GM18505 (cell line): ENCODE data around the gene GRK5.
"Not testable (repeated sequence)": the region's sequence is repeated elsewhere in the genome, so short reads cannot be mapped to it uniquely, and the experiment has no call there.

ENCODE experiments used
- ATAC-seq: cut with Tn5 transposase; IDR thresholded peaks from one replicate; pipeline ENCODE4 v1.9.1; 2021; ENCODE audit not compliant: unreplicated experiment
- POLR2A ChIP-seq: IDR thresholded peaks from 4 replicates; pipeline ENCODE4 v1.6.1; 2011; ENCODE audit warnings: borderline replicate concordance; ENCODE audit not compliant: insufficient read depth, insufficient read length; ENCODE audit errors: extremely low read depth

GRK5 gene

GRCh38 chr10:119274519-119275045 is 67.2 kb downstream of the GRK5 start:
- no peak for TF ChIP-seq POLR2A
- ATAC-seq = no peak

DNA sequence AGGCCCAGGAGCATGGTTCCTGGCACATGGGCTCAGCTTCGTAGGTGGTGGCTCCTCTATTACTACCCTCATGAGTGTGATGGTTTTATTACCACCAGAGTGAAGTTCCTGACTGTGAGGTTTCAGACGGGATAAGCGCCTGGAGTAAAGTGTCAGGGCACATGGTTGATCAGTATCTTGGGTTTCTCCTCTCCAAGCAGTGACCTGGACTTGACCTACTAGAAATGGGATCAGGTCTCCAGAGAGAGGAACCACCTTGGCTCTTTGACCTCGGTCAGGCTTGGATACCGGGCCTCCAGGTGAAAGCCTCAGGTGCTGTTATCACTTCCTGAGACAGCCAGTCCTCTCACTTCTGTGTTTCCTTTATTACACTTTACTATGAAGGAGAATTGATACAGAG is 67.7 kb downstream of the GRK5 start:
- ATAC-seq = no peak
- no peak for TF ChIP-seq POLR2A

DNA sequence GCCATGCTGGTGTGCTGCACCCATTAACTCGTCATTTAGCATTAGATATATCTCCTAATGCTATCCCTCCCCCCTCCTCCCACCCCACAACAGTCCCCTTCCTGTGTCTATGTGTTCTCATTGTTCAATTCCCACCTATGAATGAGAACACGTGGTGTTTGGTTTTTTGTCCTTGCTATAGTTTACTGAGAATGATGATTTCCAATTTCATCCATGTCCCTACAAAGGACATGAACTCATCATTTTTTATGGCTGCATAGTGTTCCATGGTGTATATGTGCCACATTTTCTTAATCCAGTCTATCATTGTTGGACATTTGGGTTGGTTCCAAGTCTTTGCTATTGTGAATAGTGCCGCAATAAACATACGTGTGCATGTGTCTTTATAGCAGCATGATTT is 68.8 kb downstream of the GRK5 start:
- ATAC-seq = not testable (repeated sequence)

DNA sequence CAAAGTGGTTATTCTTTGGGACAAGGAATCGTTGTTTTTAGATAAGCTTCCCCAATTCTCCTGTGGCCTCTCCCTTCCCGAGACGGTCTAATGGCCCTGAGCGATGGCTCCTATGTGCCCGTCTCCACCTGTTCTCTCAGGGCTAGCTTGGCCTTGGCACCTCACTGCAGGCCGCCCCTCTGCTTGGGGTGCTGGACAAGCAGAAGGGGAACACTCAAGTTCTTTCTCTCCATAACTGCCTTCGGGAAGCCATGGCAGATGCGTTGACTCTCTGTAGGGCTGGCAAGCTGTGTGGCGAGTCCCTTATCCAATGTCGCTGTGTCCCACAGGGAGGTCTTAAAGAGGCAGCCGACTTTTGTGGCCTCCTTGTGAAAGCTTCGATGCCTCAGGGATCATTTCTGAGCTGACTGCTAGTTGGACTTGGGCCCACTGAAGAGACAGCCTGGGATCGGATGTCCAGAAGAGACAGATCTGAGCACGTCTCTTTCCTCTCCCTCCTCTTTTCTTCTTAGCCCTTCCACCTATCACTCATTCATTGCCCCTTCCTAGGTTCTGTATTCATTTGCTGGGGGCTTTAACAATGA is 70.8 kb downstream of the GRK5 start:
- TF ChIP-seq POLR2A = no peak
- ATAC-seq = no peak

DNA sequence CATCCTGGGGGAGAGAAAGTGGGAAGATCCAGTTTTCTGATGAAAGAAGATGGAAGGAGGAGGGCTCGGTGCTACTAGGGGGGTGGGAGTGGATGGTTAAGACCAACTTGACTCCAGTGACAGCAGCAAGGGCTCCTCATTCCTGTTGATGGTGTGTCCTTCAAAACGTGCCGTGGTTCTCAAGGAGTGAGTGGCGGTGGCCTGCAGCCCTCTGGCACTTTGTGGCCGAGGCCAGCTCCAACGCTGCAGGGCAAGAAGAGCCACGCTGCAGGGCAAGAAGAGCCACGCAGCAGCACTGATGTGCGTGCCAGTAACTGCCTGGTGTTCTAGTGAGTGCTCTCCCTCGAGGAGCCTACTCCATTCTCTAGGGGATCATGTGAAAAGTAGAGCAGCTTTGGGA is 72.1 kb downstream of the GRK5 start:
- ATAC-seq = no peak
- TF ChIP-seq POLR2A = no peak

- ATAC-seq = no peak
- TF ChIP-seq POLR2A = no peak
These were observed 74.3 kb downstream of the GRK5 start for GRCh38 chr10:119281581-119282071.

GRCh38 chr10:119282446-119282845 is 75.1 kb downstream of the GRK5 start:
- no peak for ATAC-seq
- TF ChIP-seq POLR2A = no peak

DNA sequence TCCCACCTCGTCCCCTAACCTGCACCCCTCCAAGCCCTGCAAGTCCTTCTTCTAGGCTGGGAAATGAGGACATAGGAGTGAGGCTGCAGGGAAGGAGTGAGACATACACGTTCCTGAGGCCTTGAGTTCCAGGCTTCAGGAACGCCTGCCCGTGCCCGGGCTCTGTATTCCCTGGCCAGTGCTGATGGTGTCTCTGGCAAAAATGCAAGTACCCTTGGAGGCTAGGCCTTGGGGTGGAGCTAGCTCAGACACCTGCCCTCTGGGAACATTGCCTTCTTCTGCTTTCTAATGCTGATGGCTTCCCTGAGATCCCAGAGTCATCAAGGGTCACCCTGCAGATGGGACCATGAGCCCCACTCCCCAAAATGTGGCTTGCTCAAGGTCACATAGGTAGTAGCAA is 76.0 kb downstream of the GRK5 start:
- TF ChIP-seq POLR2A = no peak
- no peak for ATAC-seq

GRCh38 chr10:119283818-119284217 is 76.4 kb downstream of the GRK5 start:
- peak; percentile 60 for ATAC-seq
- TF ChIP-seq POLR2A = no peak

GRCh38 chr10:119284679-119285096 is 77.3 kb downstream of the GRK5 start:
- no peak for ATAC-seq
- no peak for TF ChIP-seq POLR2A

GRCh38 chr10:119285495-119286267 is 78.3 kb downstream of the GRK5 start:
- no peak for ATAC-seq
- TF ChIP-seq POLR2A = no peak

DNA sequence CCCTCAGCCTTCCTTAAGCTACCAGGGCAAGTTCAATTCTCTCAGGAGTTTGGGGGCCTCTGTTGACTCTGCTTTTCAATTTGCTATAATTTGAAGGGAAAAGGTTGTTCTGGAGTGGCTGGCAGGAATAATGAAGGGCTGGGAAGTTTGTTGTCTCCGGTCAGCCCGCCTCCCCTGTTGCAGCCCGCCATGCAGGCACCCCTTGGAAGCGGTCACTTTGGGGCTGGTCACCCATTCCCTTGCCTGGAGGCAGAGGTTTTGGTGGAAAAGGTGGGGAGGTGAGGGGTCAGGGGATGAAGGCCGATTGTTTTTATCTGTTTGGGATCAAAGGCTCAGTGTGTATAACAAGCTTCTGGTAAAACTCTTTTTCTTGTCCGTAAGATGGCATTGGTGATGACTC is 79.1 kb downstream of the GRK5 start:
- no peak for TF ChIP-seq POLR2A
- ATAC-seq = no peak

- no peak for TF ChIP-seq POLR2A
- no peak for ATAC-seq
These were observed 79.7 kb downstream of the GRK5 start for GRCh38 chr10:119286983-119287633.

- no peak for TF ChIP-seq POLR2A
- no peak for ATAC-seq
These were observed 81.2 kb downstream of the GRK5 start for GRCh38 chr10:119288574-119289001.

GRCh38 chr10:119289227-119289920 is 82.0 kb downstream of the GRK5 start:
- no peak for ATAC-seq
- no peak for TF ChIP-seq POLR2A
